T-helper 2 cell treated with Interferon-gamma antibody and Interleukin-4, amounts not matched to agents 5 μg/mL and 100 μg/mL, for 36 hours (primary cell): Measurements from ENCODE around the gene BTBD1.
"Not testable (repeated sequence)": the region's sequence is repeated elsewhere in the genome, so short reads cannot be mapped to it uniquely, and the experiment has no call there.

ENCODE experiments used
- DNase-seq: peaks from one replicate; pipeline ENCODE4 v3.0.0; 2021; ENCODE audit warnings: low spot score
- H3K27ac Mint-ChIP-seq: one replicate; pipeline ENCODE4 v1.8.0; 2021; ENCODE audit warnings: mild to moderate bottlenecking, mixed read lengths
- H3K27me3 Mint-ChIP-seq: one replicate; pipeline ENCODE4 v1.8.0; 2021; ENCODE audit warnings: low read depth, mixed read lengths
- H3K36me3 Mint-ChIP-seq: one replicate; pipeline ENCODE4 v1.8.0; 2021; ENCODE audit warnings: low read depth, mixed read lengths
- H3K4me1 Mint-ChIP-seq: one replicate; pipeline ENCODE4 v1.8.0; 2021; ENCODE audit warnings: low read depth, mixed read lengths
- H3K4me3 Mint-ChIP-seq: one replicate; pipeline ENCODE4 v1.8.0; 2022; ENCODE audit warnings: mild to moderate bottlenecking, moderate library complexity, mixed read lengths
- H3K9me3 Mint-ChIP-seq: one replicate; pipeline ENCODE4 v1.8.0; 2021; ENCODE audit warnings: mixed read lengths

BTBD1 gene

DNA sequence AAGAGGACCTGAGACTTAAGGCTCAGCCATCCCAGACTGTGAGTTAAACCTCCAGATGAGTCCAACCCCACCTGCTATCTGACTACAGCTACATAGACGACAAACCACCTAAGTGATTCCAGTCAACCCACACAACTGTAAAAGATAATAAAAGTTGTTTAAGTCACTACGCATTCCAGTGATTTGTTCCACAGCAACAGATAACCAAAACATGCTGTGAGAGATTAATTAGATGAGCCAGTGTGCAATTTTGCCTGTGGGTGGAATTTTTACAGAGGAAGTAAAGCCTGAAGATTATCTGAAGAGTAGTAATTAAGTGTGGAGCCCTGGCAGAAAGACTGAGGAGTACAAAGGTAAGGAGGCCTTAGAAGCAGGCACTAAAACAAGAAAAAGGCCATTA lies 5.4 kb downstream of the BTBD1 start:
- Mint-ChIP-seq H3K9me3 (no peaks in the 10 kb centered on the region), H3K27ac (no peak overlapping the region), H3K27me3 (no peaks in the 10 kb centered on the region), H3K36me3 (peaks cover 27% of the 10 kb centered on the region), H3K4me3 (no peak overlapping the region), H3K4me1 (peaks cover 22% of the 10 kb centered on the region)
- DNase-seq: no peak

DNA sequence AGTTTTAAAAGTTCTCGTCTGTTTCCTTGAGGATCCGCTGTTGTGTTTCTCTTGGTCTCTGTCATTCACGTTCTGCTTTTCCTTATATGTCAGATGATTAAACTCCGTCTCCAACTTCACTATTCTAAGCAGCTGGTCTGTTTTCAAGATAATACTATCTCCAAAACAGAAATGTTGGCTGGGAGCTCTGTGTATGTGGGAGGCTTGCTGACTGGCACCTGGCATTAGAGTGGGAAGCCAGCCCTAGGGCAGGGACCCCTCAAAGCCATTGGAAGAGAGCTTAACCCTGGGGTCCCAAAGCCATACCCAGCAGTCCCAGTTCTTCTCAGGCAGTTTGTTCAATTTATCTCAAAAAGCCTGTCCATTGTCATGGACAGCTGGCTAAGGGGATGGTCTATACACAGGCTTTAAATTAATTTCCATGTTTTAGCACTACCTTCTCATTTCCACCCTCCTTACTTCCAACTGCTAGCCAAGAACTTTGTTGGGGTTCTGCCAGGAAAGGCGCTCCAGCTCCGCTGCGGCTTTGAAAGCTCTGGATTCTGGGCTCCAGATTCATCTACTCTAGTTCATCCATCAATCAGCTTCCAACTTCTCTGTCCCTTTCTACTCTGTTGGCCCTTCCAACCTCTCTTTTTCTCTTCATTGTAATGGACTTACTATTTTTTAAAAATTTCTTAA lies 9.2 kb downstream of the BTBD1 start:
- Mint-ChIP-seq H3K4me3 (no peak overlapping the region), H3K27ac (no peak overlapping the region), H3K36me3 (peaks cover 22% of the 10 kb centered on the region), H3K4me1 (peaks cover 9% of the 10 kb centered on the region), H3K27me3 (no peaks in the 10 kb centered on the region), H3K9me3 (no peaks in the 10 kb centered on the region)
- no peak for DNase-seq

DNA sequence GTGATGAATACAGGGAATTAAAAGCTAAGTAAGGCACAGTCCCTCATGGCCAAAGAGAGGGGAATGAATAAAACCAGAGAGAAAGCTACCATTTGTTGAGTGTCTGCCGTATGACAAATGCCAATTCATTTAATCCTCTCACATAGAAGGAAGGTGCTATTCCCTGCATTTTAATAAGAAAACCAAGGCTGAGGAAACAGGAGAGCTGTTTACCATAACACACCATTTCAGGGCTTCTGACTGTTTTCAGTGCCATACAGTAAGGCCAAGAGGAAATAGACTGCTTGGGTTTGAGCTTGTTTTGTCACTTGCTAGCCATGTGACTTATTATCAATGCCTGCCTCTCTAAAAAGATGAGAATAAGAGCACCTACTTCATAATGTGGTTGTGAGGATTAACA lies 10.1 kb downstream of the BTBD1 start:
- peaks cover 23% of the 10 kb centered on the region for H3K36me3 Mint-ChIP-seq
- no peak overlapping the region for H3K4me3 Mint-ChIP-seq
- H3K9me3 Mint-ChIP-seq: no peaks in the 10 kb centered on the region
- no peak for DNase-seq
- peaks cover 9% of the 10 kb centered on the region for H3K4me1 Mint-ChIP-seq
- H3K27ac Mint-ChIP-seq: no peak overlapping the region
- H3K27me3 Mint-ChIP-seq: no peaks in the 10 kb centered on the region

DNA sequence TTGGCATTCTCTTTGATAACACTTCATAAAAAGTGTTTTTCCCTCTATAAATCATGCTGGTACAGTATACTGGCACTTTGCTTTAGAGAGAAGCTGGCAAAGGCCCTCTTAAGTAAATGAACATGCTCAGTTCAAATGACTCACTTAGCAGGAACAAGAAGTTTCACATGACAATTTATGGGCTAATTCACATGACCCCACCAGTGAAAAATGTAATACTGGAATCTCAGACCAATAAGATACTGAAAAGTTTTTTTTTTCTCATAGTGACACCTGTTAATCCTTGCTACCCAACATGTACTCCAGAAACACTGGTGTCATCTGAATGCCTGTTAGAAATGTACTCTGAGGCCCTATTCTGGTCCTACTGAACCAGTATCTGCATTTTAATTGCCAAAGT lies 13.9 kb downstream of the BTBD1 start:
- Mint-ChIP-seq H3K4me1 (peaks cover 8% of the 10 kb centered on the region), H3K4me3 (no peak overlapping the region), H3K9me3 (no peaks in the 10 kb centered on the region), H3K36me3 (peaks cover 33% of the 10 kb centered on the region), H3K27me3 (no peaks in the 10 kb centered on the region), H3K27ac (no peak overlapping the region)
- no peak for DNase-seq

DNA sequence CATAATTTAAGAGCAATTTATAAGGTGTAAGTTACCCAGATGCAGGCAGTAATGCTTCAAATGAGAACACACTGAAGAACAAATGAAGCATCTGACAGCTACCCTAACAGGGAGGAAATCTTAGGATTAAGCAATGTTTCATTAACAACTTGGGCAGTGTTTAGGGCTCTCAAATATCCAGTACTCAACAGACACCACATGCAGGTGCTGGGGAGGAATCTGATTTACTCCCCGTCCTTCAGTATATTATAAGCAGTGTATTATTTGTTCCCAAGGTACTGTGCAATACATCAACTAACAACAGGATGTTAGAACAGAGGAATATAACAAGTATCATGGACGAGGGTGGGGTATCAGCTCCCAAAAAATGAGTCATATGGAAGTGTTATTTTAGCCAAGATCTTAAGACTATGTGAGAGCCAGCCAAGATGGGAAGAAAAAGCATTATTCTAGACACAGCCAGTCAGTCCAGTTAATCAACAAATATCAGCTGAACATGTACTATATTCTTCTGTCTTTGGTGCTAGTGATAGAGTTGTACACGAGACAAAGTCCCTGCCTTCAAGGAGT lies 20.4 kb downstream of the BTBD1 start:
- peaks cover 52% of the 10 kb centered on the region for H3K36me3 Mint-ChIP-seq
- H3K4me3 Mint-ChIP-seq: no peak overlapping the region
- H3K9me3 Mint-ChIP-seq: no peaks in the 10 kb centered on the region
- H3K4me1 Mint-ChIP-seq: peaks cover 2% of the 10 kb centered on the region
- H3K27me3 Mint-ChIP-seq: no peaks in the 10 kb centered on the region
- H3K27ac Mint-ChIP-seq: no peak overlapping the region
- no peak for DNase-seq

DNA sequence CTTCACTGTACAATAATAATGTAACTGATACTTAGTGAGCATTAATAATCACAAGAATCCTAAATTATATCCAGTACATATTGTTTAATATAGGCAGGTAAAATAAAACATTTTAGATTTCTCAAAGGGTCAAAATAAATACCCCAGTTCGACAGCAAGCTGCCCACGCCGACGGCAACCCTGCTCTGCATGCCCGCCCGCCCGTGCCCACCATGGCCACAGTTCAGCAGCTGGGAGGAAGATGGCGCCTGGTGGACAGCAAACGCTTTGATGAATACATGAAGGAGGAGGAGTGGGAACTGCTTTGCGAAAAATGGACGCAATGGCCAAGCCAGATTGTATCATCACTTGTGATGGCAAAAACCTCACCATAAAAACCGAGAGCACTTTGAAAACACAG lies 22.9 kb downstream of the BTBD1 start:
- H3K36me3 Mint-ChIP-seq: peaks cover 69% of the 10 kb centered on the region
- no peak overlapping the region for H3K4me3 Mint-ChIP-seq
- no peak overlapping the region for H3K27ac Mint-ChIP-seq
- no peak for DNase-seq
- H3K9me3 Mint-ChIP-seq: no peaks in the 10 kb centered on the region
- no peaks in the 10 kb centered on the region for H3K27me3 Mint-ChIP-seq
- H3K4me1 Mint-ChIP-seq: peaks cover 3% of the 10 kb centered on the region

DNA sequence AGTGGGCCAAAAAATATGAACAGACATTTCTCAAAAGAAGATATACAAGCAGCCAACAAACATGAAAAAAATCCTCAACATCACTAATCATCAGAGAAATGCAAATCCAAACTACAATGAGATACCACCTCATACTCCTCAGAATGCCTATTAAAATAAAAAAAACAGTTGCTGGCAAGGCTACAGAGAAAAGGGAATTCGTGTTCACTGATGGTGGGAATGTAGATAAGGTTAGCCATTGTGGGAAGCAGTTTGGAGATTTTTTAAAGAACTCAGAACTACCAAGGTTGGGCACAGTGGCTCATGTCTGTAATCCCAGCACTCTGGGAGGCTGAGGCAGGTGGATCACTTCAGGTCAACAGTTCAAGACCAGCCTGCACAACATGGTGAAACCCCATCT lies 27.8 kb downstream of the BTBD1 start:
- Mint-ChIP-seq H3K27me3 (no peaks in the 10 kb centered on the region), H3K4me3 (no peak overlapping the region), H3K27ac (no peak overlapping the region), H3K9me3 (peaks cover 10% of the 10 kb centered on the region), H3K4me1 (peaks cover 19% of the 10 kb centered on the region), H3K36me3 (peaks cover 76% of the 10 kb centered on the region)
- DNase-seq: no peak

DNA sequence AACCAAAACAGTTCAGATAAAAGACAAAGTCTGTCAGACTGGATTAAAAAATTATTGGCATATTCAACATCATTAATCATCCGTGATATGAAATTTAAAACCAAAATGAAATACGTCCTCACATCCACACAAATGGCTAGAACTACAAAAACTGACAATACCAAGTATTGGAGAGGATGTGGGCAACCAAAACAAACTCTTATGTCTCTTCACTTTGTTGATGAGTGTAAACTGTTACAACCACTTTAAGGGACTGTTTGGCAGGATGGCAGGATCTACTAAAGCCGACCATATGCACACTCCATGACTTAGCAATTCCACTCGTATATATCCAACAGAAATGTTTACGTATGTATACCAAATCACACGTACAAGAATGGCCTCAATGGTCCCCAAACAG lies 30.8 kb downstream of the BTBD1 start:
- Mint-ChIP-seq H3K36me3 (peaks cover 74% of the 10 kb centered on the region), H3K27ac (no peak overlapping the region), H3K4me1 (peaks cover 19% of the 10 kb centered on the region), H3K27me3 (no peaks in the 10 kb centered on the region), H3K9me3 (peaks cover 18% of the 10 kb centered on the region), H3K4me3 (no peak overlapping the region)
- DNase-seq: no peak

DNA sequence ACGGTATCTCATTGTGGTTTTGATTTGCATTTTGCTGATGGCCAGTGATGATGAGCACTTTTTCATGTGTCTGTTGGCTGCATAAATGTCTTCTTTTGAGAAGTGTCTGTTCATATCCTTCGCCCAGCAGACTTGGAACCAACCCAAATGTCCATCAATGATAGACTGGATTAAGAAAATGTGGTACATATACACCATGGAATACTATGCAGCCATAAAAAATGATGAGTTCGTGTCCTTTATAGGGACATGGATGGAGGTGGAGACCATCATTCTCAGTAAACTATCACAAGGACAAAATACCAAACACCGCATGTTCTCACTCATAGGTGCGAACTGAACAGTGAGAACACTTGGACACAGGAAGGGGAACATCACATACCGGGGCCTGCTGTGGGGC lies 35.8 kb downstream of the BTBD1 start:
- H3K27me3 Mint-ChIP-seq: not testable (repeated sequence)
- Mint-ChIP-seq H3K36me3 (peaks cover 54% of the 10 kb centered on the region), H3K9me3 (peaks cover 16% of the 10 kb centered on the region)

DNA sequence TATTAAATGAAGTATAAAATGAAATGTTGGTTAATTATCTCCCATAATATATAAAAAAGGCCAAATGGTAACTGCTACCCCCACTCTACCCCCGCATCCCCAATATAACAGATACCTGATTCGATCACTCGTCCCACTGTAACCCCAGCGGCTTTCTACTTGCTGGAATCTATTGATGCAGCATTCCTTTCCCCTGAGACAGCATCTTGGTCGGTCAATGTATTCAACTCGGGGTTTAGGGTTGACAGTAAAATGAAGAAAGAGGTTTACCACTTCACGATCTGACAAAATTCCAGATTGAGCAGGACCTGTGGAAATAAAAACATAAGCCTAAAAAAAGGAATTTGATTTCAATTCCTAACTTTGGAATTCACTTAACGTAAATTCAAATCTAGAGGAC lies 37.0 kb downstream of the BTBD1 start:
- H3K36me3 Mint-ChIP-seq: peaks cover 46% of the 10 kb centered on the region
- DNase-seq: no peak
- no peaks in the 10 kb centered on the region for H3K27me3 Mint-ChIP-seq
- H3K27ac Mint-ChIP-seq: no peak overlapping the region
- no peak overlapping the region for H3K4me3 Mint-ChIP-seq
- H3K4me1 Mint-ChIP-seq: peaks cover 2% of the 10 kb centered on the region
- H3K9me3 Mint-ChIP-seq: peaks cover 10% of the 10 kb centered on the region

More for the DNA sequence above, 35.8 kb downstream of the BTBD1 start:
- H3K27ac Mint-ChIP-seq, DNase-seq, H3K4me3 Mint-ChIP-seq, H3K4me1 Mint-ChIP-seq: not testable (repeated sequence)

DNA sequence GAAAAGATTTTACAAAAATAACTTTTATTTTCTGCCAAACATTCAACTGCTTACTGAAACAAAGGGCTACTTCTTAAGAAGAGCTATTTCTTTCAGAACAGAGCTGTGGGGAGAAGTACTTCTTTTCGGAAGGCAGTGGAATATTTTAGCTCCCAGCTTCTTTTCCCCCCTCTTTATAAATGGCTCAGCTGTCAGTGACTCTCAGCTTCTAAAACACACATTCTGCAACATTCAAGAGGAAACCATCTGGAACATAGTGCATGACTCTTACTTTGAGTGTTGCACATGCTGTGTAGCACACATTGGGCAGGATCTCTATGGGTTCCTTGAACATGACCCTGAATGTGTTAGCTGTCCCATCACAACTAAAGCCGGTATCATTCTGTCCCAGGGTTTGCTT lies 48.6 kb downstream of the BTBD1 start:
- no peaks in the 10 kb centered on the region for H3K27me3 Mint-ChIP-seq
- H3K9me3 Mint-ChIP-seq: no peaks in the 10 kb centered on the region
- no peak for DNase-seq
- no peak overlapping the region for H3K4me3 Mint-ChIP-seq
- peaks cover 23% of the 10 kb centered on the region for H3K36me3 Mint-ChIP-seq
- no peak overlapping the region for H3K27ac Mint-ChIP-seq
- peaks cover 7% of the 10 kb centered on the region for H3K4me1 Mint-ChIP-seq

DNA sequence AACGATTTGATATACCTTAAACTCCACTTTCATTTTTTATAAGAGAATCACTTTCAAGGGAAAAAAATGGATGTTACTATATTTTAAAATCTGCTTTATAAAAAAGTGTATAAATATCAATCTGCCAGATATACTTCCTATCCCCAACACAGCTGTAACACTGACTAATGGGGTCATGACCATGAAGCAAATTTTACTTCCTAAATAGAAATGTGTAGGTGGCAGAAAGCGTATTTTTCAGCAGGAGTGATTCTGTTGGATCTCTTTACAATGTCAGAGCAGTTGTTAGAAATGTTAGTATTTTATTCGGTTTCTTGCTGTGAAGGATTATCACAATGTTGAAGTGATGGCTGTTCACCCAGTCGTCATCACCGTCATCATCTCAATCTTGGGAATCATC lies 50.1 kb downstream of the BTBD1 start:
- DNase-seq: no peak
- Mint-ChIP-seq H3K27ac (no peak overlapping the region), H3K4me1 (peaks cover 18% of the 10 kb centered on the region), H3K9me3 (no peaks in the 10 kb centered on the region), H3K27me3 (no peaks in the 10 kb centered on the region), H3K36me3 (peaks cover 26% of the 10 kb centered on the region), H3K4me3 (no peak overlapping the region)

DNA sequence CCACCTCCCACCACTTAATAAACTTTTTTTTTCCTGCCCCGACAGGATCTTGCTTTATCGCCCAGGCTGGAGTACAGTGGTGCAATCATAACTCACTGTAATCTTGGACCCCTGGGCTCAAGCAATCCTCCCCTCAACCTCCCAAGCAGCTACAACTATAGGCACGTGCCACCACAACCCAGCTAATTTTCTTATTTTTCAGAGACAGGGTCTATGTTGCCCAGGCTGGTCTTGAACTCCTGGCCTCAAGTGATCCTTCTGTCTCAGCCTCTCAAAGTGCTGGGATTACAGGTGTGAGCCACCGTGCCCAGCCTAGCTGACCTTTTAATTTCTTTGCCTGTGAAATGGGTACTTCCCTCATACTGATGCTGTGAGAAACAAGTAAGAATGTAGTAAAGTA lies 51.7 kb downstream of the BTBD1 start:
- DNase-seq: no peak
- Mint-ChIP-seq H3K4me1 (peaks cover 25% of the 10 kb centered on the region), H3K36me3 (peaks cover 24% of the 10 kb centered on the region), H3K27me3 (no peaks in the 10 kb centered on the region), H3K4me3 (no peak overlapping the region), H3K9me3 (no peaks in the 10 kb centered on the region), H3K27ac (no peak overlapping the region)

DNA sequence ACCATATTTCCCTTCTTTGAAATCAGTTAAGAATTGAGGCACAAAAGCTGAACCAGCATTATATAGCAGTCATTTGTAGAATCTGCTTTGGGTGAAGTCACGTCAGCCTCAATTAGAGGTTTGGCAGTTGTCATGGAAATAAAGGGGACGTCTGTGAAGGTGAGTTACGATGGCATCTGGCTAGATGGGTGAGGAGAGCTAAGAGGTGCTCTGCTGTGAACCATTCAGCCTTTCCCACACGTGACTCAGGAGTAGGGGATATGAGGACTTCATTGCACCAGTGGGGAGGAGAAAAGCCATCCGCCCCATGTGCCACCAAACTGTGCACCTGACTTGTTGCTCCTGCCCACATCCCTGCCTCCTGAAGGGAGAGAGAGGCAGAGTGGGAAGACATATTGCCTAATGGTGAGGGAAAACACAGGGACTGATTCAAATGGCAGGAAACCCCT lies 52.8 kb downstream of the BTBD1 start:
- Mint-ChIP-seq H3K4me3 (no peak overlapping the region), H3K4me1 (peaks cover 30% of the 10 kb centered on the region), H3K27me3 (no peaks in the 10 kb centered on the region), H3K36me3 (peaks cover 24% of the 10 kb centered on the region), H3K9me3 (no peaks in the 10 kb centered on the region), H3K27ac (peak overlapping the region; percentile 37)
- no peak for DNase-seq

DNA sequence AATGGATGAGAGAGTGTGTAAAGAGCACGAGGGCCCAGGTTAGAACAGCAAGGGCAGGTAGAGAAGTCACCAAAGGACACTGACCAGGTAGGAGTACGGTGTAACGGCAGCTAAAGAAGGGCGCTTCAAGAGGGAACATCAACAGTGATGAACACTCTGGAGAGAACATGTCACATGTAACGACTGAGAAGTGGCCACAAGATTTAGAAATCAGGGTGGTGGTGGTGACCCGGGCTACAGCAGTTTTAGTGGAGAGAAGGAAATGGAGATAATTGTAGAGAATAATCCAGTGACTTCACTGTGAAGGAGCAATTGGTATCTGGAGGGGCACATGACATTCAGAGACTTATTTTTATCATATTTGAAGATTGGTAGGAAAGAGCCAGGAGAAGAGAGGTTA lies 54.4 kb downstream of the BTBD1 start:
- Mint-ChIP-seq H3K9me3 (no peaks in the 10 kb centered on the region), H3K4me1 (peaks cover 30% of the 10 kb centered on the region), H3K27ac (no peak overlapping the region), H3K4me3 (peak overlapping the region; percentile 92), H3K27me3 (no peaks in the 10 kb centered on the region), H3K36me3 (peaks cover 22% of the 10 kb centered on the region)
- DNase-seq: no peak
